ENCODE measurements around the gene LHPP. TPM values are rescaled to one million over a fixed set of nuclear protein-coding genes. Genes with fewer than 3 reads are reported as not detected.
A peak's percentile ranks its signal among the peaks of the same experiment; 100 is the strongest.

The LHPP gene
- total RNA-seq, 2 experiments from 2014 or later = 15.3 to 19.6 TPM

DNA sequence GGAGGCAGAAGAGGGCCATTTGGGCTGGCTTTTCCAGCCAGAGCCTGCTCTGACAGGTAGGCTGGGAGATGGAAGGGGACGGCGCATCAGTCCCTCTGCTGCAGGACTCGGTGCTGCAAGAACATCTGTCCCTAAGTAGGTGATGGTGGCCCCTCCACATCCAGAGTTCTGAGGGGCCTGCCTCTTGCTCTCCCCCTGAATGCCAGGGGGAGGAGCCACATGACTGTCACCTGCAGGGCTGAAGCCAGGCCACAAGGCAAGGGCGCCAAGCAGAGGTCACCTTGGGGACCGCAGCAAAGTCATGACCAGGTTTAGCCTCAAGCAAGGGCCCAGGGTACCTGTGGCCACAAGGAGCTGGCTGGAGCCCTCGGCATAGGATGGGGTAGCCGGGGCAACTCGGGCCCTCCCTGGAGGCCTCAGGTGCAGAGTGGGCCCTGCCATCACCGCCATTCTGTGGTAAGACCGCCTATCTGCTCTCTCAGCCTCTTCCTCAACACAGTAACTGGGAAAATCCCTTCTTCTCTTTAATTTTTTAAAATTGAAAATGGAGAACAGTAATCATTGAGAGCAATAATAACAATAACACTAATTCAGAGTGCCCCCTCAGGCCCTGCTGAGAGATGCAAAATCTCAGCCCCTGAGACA, 183.3 kb downstream of the LHPP start:
- Histone ChIP-seq H3K27me3 (ENCODE audit: control insufficient read depth in 1 of 2, insufficient read depth in 2 of 2, low read length in 2 of 2) (no peaks in the 10 kb centered on the region), H3K4me1 (ENCODE audit: insufficient read depth, low read length) (peaks cover 100% of the 10 kb centered on the region), H3K27ac (ENCODE audit: low read depth in 1 of 2, low read length in 2 of 2) (peak overlapping the region; percentile 5 to 14), H3K36me3 (ENCODE audit: insufficient read depth, low read length) (peaks cover 22% of the 10 kb centered on the region), H3K4me3 (ENCODE audit: low read length) (no peak overlapping the region), H3K9me3 (ENCODE audit: control insufficient read depth in 1 of 2, insufficient read depth in 1 of 2, low read length in 2 of 2) (no peaks in the 10 kb centered on the region)
- no peak overlapping the region for H3K4me3 Mint-ChIP-seq
- peaks cover 90% of the 10 kb centered on the region for H3K4me1 Mint-ChIP-seq (ENCODE audit: low read depth)
- ChIA-PET CTCF (interaction anchor here (1.0 to 1.3 kb wide), 2 partner anchors 10 to 96 kb away, joined by 4 read pairs; no protein-coding TSS in a partner anchor), POLR2A (interaction anchor here (1.4 kb wide), 1 partner anchor 74 kb away, joined by 4 read pairs; no protein-coding TSS in a partner anchor)
- no peaks in the 10 kb centered on the region for H3K9me3 Mint-ChIP-seq
- no peak for DNase-seq
- peaks cover 6% of the 10 kb centered on the region for H3K36me3 Mint-ChIP-seq (ENCODE audit: low read depth)
- no peak for ATAC-seq (ENCODE audit: poor library complexity)
- TF ChIP-seq, protein P1, sequence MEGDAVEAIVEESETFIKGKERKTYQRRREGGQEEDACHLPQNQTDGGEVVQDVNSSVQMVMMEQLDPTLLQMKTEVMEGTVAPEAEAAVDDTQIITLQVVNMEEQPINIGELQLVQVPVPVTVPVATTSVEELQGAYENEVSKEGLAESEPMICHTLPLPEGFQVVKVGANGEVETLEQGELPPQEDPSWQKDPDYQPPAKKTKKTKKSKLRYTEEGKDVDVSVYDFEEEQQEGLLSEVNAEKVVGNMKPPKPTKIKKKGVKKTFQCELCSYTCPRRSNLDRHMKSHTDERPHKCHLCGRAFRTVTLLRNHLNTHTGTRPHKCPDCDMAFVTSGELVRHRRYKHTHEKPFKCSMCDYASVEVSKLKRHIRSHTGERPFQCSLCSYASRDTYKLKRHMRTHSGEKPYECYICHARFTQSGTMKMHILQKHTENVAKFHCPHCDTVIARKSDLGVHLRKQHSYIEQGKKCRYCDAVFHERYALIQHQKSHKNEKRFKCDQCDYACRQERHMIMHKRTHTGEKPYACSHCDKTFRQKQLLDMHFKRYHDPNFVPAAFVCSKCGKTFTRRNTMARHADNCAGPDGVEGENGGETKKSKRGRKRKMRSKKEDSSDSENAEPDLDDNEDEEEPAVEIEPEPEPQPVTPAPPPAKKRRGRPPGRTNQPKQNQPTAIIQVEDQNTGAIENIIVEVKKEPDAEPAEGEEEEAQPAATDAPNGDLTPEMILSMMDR (IDR thresholded peaks at IDR 0.05) = no peak
- H3K27me3 Mint-ChIP-seq = no peaks in the 10 kb centered on the region
- H3K27ac Mint-ChIP-seq = peak overlapping the region; percentile 89
- intact Hi-C loops (cut with DNase I, micrococcal nuclease) = loop anchor here (5.0 to 10.0 kb wide), 4 partner anchors 42 to 110 kb away; no protein-coding TSS in a partner anchor

DNA sequence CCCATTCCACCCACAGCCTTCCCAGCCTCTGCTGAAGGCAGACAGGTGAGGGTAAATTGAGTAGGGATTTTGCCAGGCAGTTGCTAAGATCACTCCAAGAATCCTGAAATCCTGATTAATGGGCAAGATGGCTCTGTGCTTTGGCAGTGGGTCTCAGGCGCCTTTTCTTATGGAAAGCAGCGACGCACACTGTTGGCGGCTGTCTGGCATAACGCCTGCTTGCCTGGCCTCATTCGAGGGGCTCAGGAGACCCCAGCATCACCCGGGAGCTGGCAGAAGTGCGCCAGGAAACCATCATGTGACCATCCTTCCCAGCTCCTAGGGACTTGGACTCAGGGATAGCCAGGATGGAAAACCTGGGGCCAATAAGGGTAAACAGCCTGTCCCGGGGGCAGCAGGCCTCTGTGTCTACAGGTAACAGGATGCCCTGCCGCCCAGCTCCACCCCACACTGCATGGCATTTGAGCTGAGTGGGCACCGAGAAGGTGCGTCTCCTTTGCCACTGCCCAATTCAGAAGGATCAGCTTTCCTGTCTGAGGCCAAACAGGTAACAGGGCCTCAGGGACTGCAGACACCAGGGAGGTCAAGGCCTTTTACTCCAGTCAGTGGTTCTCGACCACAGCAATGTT, 184.0 kb downstream of the LHPP start:
- Mint-ChIP-seq H3K9me3 (no peaks in the 10 kb centered on the region), H3K27me3 (no peaks in the 10 kb centered on the region), H3K36me3 (ENCODE audit: low read depth) (peaks cover 6% of the 10 kb centered on the region), H3K4me1 (ENCODE audit: low read depth) (peaks cover 90% of the 10 kb centered on the region), H3K4me3 (no peak overlapping the region), H3K27ac (peak overlapping the region; percentile 89)
- POLR2A ChIA-PET = interaction anchor here (1.0 to 6.8 kb wide), 4 partner anchors 9 to 95 kb away, joined by 3 to 72 read pairs (median 26); no protein-coding TSS in a partner anchor
- CTCF ChIA-PET = interaction anchor here (0.9 kb wide), 1 partner anchor 9 kb away, joined by 3 read pairs; no protein-coding TSS in a partner anchor
- TF ChIP-seq, protein P1 (IDR thresholded peaks at IDR 0.05) = no peak
- peaks cover 100% of the 10 kb centered on the region for H3K4me1 ChIP-seq (ENCODE audit: insufficient read depth, low read length)
- H3K4me3 ChIP-seq (ENCODE audit: low read length) = no peak overlapping the region
- intact Hi-C loops (cut with DNase I, micrococcal nuclease) = loop anchor here (5.0 to 10.0 kb wide), 4 partner anchors 42 to 111 kb away; no protein-coding TSS in a partner anchor
- no peaks in the 10 kb centered on the region for H3K27me3 ChIP-seq (ENCODE audit: control insufficient read depth in 1 of 2, insufficient read depth in 2 of 2, low read length in 2 of 2)
- no peaks in the 10 kb centered on the region for H3K9me3 ChIP-seq (ENCODE audit: control insufficient read depth in 1 of 2, insufficient read depth in 1 of 2, low read length in 2 of 2)
- peak overlapping the region in 1 of 2 donors; percentile 19 for H3K27ac ChIP-seq (ENCODE audit: low read depth in 1 of 2, low read length in 2 of 2)
- DNase-seq (no peak), ATAC-seq (ENCODE audit: poor library complexity) (no peak)
- H3K36me3 ChIP-seq (ENCODE audit: insufficient read depth, low read length) = peaks cover 22% of the 10 kb centered on the region

DNA sequence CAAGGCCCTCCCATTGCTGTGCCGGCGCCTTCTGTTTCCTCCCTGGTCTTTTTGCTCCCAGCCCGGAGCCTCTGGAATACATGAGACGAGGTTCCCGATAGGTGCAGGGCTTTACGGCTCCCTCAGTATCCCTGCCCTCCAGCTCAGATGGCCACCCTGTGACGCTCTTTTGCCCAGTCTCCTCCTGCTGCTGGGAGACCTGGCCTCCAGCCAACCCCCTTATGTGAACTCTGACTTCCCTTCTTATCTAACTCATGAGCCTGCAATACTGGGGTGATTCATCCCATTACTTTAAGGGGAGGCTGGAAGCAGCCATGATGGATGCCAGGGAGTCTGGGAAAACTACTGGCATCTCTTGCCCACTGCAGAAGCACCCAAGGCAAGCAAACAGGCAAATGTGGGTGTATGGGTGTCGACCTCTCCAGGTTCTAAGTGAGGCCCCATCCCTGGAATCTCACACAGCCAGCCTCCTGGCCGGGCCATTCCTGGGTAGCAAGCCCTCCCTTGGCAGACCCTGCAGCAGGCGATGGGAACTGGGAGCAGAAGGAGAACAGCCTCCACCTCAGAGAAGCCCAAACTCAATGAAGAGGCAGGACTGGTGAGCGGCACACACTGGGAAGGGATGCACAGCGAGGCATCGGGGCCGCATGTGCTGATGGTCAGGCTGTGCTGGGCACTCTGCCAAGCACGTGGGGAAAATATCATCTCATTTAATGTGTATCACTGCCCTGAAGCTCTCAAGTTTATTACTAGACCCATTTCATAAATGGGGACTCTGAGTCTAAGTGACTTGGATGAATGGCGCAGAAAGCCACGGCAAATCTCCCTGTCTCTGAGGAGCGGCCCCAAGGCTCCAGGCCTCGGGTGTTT, 185.1 kb downstream of the LHPP start:
- POLR2A ChIA-PET = interaction anchor here (1.0 to 6.8 kb wide), 12 partner anchors 8 to 144 kb away, joined by 3 to 72 read pairs (median 7); partner anchors contain the start of gene EEF1AKMT2
- H3K27ac ChIP-seq (ENCODE audit: low read depth in 1 of 2, low read length in 2 of 2) = peak overlapping the region; percentile 72 to 78
- TF ChIP-seq, protein P1 (IDR thresholded peaks at IDR 0.05) = no peak
- Mint-ChIP-seq H3K4me1 (ENCODE audit: low read depth) (peaks cover 90% of the 10 kb centered on the region), H3K27ac (peak overlapping the region; percentile 89), H3K36me3 (ENCODE audit: low read depth) (no peaks in the 10 kb centered on the region), H3K27me3 (no peaks in the 10 kb centered on the region), H3K4me3 (peak overlapping the region; percentile 79), H3K9me3 (no peaks in the 10 kb centered on the region)
- peak in 2 of 14 experiments; percentile 58 to 59 for DNase-seq
- no peak overlapping the region for H3K4me3 ChIP-seq (ENCODE audit: low read length)
- H3K4me1 ChIP-seq (ENCODE audit: insufficient read depth, low read length) = peaks cover 100% of the 10 kb centered on the region
- no peaks in the 10 kb centered on the region for H3K27me3 ChIP-seq (ENCODE audit: control insufficient read depth in 1 of 2, insufficient read depth in 2 of 2, low read length in 2 of 2)
- CTCF ChIA-PET = interaction anchor here (0.9 to 3.0 kb wide), 12 partner anchors 10 to 101 kb away, joined by 3 to 18 read pairs (median 5); no protein-coding TSS in a partner anchor
- intact Hi-C loops (cut with DNase I, micrococcal nuclease) = loop anchor here (5.0 to 10.0 kb wide), 4 partner anchors 41 to 112 kb away; no protein-coding TSS in a partner anchor
- no peaks in the 10 kb centered on the region for H3K9me3 ChIP-seq (ENCODE audit: control insufficient read depth in 1 of 2, insufficient read depth in 1 of 2, low read length in 2 of 2)
- no peak for ATAC-seq (ENCODE audit: poor library complexity)
- peaks cover 21% of the 10 kb centered on the region for H3K36me3 ChIP-seq (ENCODE audit: insufficient read depth, low read length)

Data from CD4-positive, alpha-beta T cell (primary cell).